NCI-H2029 treated with DMSO at 0.1 percent for 48 hours (cell line): Measurements from ENCODE around the gene ZDHHC19.
"Not testable (repeated sequence)": the region's sequence is repeated elsewhere in the genome, so short reads cannot be mapped to it uniquely, and the experiment has no call there.

Experiments used
- DNase-seq: peaks from one replicate; lab custom pipeline; 2025; lab: John Stamatoyannopoulos, UW

Gene ZDHHC19

DNA sequence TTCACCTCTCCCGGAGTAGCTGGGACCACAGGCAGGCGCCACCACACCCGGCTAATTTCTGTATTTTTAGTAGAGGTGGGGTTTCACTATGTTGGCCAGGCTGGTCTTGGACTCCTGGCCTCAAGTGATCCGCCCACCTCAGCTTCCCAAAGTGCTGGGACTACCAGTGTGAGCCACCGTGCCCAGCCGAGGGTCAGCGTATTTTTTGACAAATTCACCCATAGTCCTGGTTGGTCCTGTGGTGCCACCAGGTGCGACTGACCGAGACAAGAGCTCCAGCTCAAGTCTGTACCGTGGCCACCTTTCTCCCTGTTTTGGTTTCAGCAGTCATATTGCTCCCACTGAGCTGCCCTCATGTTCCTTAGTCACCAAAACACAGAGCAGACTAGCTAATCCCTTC lies 13.9 kb upstream of the ZDHHC19 start:
- DNase-seq = no peak

DNA sequence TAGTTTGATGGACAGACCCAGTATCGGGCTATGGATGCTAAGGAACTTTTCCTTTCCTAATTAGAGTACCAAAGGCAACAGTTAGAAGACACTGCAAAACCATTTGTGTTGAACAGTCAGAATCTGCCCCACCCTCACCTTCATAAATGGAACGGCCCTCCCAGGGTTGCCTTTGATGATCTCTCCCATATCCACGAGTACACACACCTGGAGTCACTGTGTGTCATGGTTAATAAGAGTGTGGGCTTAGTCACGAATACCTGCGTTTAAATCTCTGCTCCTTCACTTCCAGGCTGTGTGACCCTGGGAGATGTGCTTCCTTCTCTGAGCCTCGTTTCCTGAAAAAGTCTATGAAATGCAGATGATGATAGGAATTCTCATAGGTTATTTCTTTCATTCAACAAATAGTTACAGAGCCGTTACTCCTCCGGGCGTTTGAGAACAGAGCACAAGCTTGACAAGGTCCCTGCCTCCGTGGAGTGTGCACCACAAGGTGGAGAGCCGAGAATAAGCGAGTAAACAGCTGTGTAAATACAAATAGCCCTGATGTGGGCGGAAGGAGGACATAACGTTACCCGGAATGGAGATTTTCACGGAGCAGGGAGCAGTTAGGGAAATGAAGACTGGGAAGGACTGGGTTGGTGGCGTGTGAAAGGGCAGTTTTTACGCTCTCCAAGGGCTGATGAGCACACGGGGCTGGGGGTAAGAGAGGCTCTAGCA lies 11.8 kb upstream of the ZDHHC19 start:
- peak; percentile 3 for DNase-seq

DNA sequence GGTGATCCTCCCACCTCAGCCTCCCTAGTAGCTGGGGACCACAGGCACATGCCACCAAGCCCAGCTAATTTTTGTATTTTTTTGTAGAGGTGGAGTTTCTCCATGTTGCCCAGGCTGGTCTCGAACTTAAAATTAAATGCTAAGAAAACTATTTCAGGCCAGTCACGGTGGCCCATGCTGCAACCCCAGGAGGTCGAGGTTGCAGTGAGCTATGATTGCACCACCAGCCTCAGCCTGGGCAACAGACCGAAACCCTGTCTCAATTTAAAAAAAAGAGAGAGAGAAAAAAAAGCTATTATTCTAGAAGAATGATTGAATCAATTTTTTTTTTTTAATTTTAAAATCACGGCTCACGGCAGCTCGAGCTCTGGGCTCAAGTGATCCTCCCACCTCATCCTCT lies 9.8 kb upstream of the ZDHHC19 start:
- no peak for DNase-seq

DNA sequence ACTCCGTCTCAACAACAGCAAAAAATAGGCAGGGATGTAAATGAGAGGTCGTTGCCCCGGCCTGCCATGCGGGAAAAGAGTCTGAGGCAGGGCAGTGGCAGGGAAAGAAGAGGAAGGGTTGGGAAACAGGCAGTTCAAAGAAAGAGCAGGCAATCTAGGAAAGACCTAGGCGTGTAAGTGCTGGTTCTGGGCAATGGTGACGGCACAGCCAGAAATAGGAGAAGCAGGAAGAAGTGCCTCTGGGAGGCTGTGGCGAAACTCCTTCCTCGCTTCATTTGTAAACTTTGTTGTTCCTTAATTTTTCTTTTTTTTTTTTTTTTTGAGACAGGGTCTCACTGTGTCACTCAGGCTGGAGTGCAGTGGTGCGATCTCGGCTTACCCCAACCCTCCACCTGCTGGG lies 9.4 kb upstream of the ZDHHC19 start:
- no peak for DNase-seq

- DNase-seq = no peak
These were observed 8.7 kb upstream of the ZDHHC19 start for GRCh38 chr3:196219970-196220311.

GRCh38 chr3:196219194-196219969 lies 8.2 kb upstream of the ZDHHC19 start:
- peak; percentile 47 for DNase-seq

GRCh38 chr3:196218155-196218712 lies 7.0 kb upstream of the ZDHHC19 start:
- DNase-seq = no peak

DNA sequence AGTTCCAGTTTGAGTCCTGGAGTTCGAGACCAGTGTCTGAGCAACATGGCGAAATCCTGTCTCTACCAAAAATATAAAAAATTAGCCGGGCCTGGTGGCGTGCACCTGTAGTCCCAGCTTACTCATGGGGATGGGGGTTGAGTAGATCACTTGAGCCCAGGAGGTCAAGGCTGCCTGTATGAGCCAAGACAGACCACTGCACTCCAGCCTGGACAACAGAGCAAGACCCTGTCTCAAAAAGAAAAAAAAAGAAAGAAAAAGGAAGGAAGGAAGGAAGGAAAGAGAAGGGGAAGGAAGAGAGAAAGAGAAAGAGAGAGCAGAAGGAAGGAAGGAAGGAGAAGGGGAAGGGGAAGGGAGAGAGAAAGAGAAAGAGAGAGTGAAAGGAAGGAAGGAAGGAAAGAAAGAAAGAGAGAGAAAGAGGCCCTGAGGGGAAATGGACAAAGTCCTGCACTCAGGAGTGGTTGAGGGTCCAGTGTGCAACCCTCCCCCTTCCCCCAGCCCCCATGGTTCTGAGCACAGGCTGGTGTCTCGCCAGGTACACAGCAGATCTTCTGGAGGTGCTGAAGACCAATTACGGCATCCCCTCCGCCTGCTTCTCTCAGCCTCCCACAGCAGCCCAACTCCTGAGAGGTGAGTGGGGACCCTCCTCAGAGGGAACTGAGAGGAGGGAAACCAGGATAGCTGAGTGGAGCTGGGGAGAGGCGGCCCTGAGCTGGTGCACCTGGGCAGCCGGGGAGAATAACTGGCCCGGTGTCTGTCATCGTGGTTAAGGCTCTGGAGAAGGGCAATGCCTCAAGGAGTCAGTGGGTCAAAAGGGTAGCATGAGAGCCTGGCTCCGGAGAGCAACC lies 6.3 kb upstream of the ZDHHC19 start:
- DNase-seq = no peak

DNA sequence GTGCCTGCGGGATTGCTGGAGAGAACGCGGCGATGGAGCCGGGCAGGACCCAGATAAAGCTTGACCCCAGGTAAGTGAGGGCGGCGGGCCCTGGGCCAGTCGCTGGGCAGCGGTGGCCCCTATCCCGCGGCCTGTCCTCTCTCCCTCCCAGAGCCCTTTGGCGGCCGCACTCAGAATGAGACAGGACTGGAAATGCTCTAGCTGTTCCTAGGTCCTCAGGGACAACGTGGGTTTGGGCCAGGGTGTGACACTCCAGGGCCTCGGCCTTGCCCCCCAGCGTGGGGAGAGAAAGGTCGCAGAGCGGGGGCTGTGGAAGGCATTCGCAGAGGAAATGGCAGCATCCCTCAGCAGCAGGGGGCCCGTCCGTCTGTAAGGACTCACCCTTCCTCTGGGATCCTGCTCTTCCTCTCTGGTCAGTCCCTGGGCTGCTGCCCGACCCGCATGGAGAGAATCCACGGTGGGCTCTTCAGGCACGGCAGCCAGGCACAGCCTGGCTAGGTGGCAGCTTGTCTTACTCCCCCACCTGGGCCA lies 5.5 kb upstream of the ZDHHC19 start:
- DNase-seq = no peak

- no peak for DNase-seq
These were observed 4.9 kb upstream of the ZDHHC19 start, which contains the start of gene SLC51A for GRCh38 chr3:196216089-196216564. Gene SLC51A, plus strand, starts transcription at chr3:196216534. Its CDS starts 179 bp downstream, at chr3:196216713.

GRCh38 chr3:196215493-196216020 lies 4.4 kb upstream of the ZDHHC19 start:
- no peak for DNase-seq

GRCh38 chr3:196214783-196215441 lies 3.7 kb upstream of the ZDHHC19 start:
- no peak for DNase-seq

GRCh38 chr3:196209944-196210672 lies 1.1 kb downstream of the ZDHHC19 start:
- DNase-seq = not testable (repeated sequence)

- DNase-seq = no peak
These were observed 2.1 kb downstream of the ZDHHC19 start for GRCh38 chr3:196208942-196209695.

DNA sequence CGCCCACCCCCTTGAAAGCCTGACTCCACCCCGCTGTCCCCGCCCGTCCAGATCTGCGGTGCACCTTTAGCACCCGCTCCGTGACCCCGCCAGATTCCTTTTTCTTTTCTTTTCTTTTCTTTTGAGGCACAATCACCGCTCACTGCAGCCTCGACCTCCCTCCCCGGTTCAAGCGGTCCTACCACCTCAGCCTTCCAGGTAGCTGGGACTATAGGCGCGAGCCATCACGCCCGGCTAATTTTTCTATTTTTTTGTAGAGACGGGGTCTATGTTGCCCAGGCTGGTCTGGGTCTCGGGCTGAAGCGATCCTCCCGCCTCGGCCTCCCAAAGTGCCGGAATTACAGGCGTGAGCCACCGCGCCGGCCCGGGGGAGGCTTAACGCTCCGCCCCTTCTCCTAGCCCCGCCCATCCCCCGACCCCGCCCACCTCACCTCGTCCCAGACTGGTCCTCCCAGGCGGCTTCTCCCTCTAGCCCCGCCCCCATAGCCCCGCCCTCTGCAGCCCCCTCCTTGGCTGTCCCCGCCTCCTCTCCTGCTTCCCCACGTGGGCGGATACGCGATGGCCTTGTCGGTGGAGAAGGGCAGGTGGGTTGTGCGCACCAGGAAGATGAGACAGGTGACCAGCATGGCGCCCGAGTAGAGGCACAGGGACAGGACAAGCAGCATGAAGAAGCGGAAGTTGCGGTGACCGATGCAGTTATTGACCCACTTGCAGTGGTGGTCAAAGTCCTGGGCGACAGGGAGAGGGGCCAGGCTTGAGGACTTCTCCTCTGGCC lies 3.2 kb downstream of the ZDHHC19 start:
- DNase-seq = peak; percentile 5

DNA sequence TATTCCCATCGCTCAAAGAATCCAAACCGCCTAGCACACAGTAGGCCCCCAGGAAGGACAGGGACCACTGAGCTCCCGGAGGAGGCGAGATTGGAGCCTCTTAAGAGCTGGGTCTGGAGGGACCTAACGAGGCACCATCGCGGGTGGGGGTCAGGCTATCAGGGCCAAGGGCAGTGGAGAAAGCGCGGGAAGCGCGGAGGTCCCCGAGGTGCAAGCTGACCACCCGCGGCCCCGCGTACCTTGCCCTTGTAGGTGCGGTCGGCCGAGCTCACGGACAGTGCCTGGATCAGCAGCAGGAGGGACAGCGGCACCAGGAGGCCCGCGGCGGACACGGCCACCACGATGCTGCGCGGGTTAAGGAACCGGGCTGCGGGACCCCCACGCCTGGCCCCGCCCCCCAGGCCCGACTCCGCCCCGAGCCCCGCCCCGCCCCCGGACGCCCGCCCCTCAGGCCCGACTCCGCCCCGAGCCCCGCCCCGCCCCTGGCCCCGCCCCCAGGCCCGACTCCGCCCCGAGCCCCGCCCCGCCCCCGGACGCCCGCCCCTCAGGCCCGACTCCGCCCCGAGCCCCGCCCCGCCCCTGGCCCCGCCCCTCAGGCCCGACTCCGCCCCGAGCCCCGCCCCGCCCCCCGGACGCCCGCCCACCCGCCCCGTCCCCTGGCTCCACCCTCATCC lies 3.9 kb downstream of the ZDHHC19 start:
- DNase-seq = no peak

- DNase-seq = not testable (repeated sequence)
These were observed 5.6 kb downstream of the ZDHHC19 start for GRCh38 chr3:196205442-196206205.
